RPMI8226 (cell line): ENCODE results near the gene PTPRK.
A peak's percentile ranks its signal among the peaks of the same experiment; 100 is the strongest.
"Not testable (repeated sequence)": the region's sequence is repeated elsewhere in the genome, so short reads cannot be mapped to it uniquely, and the experiment has no call there.

Experiments used
- DNase-seq: peaks from one replicate; pipeline ENCODE4 v3.0.0-alpha.2; 2015

The PTPRK gene

DNA sequence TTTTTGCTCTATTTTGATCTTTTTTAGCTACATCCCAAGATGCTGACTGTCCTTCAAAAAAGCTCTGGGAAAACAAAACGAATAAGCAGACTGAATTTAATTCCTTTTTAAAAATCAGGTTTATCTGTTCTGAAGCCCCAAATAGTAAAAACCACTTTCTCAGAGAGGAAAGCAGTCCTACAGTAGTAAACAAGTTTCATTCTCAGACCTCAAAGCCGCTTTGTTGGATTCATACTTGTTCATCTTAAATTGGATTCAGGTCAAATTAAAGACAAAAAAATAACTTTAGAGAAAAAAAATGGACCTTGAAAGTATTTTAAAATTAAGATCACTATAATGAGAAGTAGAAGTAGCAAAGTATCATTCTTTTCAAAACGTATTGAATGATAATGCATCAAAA is 523.5 kb downstream of the PTPRK start:
- no peak for DNase-seq

DNA sequence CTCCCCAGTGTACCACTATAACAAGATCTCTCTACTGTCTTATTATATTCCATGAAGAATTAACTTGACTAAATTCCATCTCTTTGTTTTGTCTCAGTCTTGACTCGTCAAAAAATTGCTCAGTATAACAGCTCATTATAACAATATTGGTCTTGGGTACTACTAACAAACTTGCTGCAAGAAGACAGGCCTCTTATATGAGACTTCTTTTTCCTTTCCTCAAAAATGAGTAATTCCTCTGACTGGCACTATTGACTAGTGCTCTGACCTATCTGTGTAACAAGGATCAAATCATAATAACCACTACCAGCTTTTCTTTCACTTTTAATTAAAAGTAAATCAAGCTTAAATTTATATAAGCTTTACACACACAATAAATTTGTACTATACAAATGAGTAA is 528.3 kb downstream of the PTPRK start:
- DNase-seq = no peak

DNA sequence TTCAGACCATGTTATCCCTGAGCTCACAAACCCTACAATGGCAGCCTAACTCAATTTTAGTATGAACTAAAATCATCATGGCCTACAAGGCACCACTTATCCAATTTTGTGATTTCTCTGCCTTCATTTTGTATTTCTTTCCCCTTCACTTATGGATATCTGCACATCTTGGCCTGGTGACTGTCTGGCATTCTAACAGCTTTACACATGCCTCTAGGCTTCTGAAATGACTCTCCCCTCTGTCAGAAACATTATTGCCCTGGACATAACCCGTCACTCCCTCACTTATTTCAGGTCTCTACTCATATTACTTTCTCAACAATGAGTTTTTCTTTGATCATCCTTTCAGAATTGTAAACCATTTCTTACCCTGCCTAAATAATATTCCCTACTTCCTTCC is 530.3 kb downstream of the PTPRK start:
- DNase-seq = no peak

DNA sequence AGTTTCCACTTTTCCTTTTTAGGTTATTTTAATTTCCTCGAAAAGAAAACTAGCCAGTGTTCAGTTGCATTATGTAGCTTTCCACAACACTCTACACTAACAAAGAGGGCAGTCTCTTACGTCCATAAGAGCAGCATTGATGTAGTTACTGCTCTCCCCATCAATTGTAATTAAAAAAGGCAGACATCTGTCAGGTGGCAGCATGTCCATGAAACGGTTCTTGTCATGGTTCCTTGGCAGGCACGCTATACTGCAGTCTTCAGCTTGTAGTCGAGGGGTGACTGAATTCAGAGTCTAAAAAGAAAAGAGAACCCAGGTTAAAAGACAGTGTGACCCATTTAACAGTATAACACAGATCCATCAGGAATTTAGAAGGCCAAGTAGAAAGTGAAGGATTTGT is 539.4 kb downstream of the PTPRK start:
- no peak for DNase-seq

DNA sequence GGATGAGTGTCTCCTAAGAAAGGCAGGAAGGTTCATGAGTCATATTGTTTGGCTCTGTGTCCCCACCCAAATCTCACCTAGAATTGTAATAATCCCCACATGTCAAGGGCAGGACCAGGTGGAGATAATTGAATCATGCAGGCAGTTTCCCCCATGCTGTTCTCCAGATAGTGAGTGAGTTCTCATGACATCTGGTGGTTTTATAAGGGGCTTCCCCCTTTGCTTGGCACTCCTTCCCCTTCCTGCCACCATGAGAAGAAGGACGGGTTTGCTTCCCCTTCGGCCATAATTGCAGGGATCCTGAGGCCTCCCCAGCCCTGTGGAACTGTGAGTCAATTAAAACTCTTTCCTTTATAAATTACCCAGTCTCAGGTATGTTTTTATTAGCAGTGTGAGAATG is 542.2 kb downstream of the PTPRK start:
- not testable (repeated sequence) for DNase-seq

DNA sequence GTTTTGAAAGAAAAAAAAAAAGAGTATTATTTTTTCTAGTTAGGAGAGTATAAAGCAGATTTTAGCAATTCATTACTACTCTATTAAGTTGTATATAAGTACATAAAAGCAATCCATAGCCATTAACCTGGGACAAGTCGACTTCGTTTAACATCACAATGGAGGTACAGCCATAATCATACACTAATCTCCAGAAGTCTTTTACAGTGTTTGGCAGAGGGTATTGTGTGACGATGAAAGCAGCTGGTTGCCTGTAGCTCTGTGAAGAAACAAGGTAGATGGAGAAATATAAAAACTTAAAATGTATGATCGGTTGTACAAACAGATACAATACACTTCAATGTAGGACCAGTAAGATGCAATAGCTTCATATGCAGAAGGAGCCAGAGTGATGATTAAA is 543.6 kb downstream of the PTPRK start:
- no peak for DNase-seq

DNA sequence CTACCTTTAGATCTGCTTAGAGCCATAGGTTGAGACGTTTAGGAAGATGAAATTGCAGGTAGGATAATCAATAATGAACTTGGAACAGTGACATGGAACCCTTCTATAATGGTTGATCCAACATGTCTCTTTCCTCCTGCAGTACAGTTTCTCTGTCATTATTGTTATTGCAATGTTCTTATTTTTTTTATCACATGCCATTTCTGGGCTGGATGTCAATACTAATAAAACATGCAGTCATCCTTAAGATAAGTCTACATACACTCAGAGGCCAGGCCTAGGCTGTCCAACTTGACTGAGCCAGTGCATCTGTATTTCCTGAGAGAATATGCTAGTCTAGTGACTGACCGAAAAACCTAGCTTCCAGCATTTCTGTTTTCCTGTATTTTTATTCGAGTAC is 544.3 kb downstream of the PTPRK start:
- DNase-seq = no peak

DNA sequence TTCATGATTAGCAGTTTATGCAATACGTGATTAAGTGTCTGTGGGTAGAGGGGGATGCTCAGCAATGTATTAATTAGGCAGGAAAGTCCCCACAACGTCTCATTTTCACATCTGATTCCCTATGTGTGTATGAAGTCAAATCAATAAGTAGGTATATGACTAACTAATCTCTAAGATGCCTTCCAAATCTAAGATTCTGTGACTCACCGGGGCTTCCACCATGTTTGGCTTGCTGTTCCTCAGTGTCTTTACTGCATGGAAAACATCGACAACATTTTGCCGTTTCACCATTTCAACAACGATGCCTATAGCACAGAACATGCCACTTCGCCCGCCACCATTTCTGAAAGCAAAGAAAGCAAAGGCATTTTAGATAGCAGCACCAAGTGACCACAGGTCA is 547.6 kb downstream of the PTPRK start:
- DNase-seq = no peak

DNA sequence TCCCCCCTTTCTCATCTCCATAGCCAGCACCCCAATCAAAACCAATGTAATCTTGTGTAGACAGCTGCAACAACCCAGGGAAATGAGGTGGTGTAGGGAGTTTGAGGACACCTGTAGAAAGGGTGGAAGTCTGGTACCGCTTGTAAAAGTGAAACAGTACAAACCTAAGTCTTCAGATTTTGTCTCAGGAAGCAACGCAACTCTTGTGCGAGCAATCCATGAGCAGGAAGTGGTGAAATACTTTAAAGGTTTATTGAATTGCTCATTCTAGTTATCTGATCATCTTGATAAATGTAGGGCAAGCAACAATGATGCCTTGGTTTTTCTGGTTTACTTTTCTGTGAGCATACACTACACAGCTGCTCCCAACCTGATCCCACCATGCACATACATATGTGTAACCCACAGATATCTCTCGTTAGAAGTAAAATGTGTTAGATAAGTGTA is 548.4 kb downstream of the PTPRK start:
- DNase-seq = no peak

DNA sequence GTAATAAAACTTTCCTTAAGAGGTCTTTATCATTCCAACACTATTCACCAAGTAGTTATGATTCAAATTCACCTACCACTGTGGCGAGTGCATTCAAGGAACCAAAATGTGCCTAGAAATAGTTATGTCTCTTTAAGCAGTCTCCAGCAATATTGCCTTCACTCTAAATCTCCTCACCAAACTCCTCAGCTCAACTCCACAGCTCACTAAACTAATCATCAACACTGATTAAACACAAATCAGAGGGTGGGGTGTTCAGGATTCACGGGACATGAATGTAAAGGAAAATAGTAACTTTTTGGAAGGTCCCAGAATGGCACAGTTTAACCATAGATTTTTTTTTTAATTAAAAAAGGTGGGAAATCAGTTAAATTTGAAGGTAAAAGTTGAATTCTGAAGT is 549.0 kb downstream of the PTPRK start:
- DNase-seq = no peak

DNA sequence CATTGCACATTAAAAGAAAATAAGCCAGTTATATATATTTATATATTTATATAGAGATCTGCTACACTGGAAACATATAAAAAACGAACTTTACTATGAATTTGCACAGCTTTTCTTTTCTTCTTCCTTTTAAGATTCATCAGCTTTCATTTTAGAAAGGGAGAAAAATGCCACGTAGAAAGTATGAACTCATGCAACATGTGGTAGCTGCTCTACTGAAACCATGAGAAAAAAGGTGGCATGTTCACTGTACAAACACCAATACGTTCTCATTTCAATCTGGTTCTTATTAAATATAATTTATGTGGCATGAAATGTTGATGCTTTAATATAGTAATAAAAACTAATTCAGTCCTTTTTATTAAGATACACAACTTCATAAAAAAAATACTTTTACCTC is 550.7 kb downstream of the PTPRK start:
- DNase-seq = no peak

DNA sequence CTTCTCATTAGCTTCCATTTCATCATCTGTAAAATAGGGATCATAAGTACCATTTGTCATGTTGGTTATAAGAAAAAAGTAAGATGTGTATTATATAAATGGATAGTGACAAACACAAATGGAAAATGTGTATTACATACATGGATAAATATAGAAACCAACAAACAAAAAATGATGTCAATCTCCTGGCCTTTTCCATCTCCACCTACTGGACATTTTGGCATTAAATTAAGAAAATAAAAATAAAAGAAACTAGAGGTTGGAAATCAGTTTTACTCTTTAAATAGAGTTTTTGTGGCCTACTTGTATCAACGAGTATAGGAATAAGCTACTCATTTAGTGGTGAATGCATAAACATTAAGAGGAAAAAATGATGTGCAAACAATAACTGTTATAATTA is 552.0 kb downstream of the PTPRK start:
- no peak for DNase-seq

DNA sequence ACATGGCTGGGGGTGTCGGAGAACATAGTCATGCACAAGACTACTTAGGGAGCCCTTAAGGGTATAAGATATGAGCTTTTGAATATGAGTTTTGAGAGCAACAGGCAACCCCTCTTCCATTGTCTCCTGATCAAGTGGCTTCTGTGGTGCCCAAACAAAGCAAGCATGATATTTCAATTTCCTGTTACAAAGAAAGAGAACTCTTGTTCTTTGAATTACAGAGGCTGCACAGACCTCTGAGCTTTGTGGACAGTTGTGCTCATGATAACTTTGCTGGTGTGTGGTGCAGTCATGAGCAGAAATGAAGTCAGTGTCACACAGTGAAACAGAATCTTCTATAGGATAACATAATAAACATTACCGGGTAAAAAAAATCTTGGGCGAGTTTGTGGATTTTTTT is 552.7 kb downstream of the PTPRK start:
- DNase-seq = no peak

DNA sequence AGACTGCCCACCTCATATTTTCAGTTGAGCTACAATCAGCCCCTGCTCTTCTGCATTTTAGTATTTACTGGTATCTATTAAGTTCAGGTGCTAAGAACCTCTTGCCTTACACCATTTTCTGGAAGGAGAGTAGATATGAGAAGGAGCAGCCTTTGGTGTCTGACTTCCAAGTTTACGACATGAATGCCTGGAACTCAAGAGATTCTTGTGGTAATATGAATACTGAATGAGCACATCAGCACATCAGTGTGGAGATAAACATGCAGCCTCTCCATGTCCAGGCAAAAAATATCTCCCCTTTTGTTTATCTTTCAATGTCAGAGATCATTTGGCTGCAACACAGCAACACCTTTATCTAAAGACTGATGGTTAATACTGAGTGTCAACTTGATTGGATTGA is 553.8 kb downstream of the PTPRK start:
- DNase-seq = no peak

DNA sequence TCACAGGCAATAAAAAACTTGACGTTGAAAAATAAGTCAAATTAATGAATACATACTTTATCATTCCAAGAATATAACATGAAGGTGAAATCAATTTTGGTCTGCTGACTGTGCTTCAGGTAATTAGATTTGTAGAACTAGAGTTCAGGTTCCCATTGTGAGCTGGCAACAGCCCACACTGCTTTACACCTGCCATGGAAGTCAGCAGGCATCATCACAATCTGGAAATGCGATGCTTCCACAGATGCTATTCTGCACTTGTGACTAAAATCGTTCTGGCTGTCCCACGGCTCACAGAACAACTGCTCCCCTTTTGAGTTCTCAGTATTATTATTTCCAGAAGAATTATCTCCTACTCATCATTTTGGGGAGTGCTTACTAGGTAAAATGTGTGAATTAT is 556.9 kb downstream of the PTPRK start:
- DNase-seq = no peak

DNA sequence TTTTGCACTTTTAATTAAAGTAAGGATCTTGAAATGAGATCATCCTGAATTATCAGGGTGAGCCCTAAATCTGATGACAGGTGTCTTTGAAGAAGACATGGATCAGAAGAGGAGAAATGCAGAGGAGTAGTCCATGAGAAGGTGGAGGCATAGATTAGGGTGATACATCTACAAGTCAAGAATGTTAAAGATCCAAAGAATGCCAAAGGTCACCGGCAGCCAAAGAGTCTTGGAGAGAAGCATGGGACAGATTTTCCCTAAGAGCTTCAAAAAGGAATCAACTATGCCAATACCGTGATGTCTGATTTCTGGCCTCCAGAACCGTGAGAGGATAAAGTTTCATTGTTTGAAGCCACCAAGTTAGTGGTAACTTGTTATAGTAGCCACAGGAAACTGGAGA is 560.5 kb downstream of the PTPRK start:
- no peak for DNase-seq

DNA sequence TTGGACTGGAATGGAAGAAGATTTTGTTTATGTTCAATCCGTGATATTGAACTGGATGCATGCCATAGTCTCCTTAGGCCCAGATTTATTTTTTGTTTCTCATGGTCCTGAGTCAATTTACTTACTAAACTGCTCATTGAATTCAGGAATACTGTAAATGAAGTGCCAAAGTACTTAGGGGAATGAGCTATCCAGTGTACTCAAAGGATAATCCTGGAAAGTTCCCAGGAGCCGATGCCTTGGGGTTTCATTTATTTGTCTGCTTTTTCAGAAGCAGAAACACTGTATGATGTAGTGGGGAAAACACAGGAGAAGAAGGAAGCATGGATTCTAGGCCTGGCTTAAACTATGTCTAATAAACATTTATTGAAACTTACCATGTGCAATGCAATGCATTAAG is 563.4 kb downstream of the PTPRK start:
- DNase-seq = no peak

DNA sequence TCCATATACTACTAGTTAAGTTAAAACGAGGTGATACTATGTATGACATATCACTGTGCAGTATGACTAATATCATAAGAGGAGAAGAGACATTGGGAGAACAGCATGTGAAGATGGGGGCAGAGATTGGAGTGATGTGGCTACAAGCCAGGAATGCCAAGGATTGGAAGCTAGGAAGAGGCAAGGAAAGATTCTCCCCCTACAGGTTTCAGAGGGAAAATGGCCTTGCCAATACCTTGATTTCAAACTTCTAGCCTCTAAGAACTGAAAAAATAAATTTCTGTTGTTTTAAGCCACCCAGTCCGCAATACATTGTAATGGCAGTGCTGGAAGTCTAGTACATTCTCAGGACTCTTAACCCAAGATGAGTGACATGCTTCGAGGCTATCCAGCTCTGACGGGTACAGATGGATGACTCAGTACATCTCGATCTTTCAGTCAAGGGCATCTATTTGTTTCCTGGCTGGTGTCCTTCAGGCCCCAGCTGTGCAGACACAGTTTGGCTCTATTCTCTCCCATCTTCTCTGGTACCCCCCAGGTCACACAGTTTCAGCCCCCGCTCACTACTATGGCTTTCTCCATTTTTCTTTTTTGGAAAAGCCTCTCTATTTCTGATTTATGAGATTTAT is 564.0 kb downstream of the PTPRK start:
- no peak for DNase-seq

DNA sequence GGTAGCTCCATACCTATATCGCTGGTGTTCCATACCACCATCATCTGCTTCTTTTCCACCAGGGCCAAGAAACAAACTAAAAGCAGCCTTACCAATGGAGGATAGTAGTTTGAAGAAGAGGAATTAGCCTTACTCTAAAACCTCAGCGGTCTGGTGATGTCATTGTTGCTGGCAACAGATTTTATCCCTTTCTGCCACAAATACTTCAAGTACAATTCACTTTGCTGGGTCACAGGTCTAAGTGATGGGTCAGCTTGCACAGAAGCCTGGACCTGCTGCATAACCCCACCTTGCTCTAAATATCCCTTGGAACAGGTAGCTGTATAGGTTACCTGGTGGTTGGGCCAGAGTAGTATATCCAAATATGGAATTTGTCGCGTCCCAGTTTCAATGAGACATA is 566.3 kb downstream of the PTPRK start:
- no peak for DNase-seq

DNA sequence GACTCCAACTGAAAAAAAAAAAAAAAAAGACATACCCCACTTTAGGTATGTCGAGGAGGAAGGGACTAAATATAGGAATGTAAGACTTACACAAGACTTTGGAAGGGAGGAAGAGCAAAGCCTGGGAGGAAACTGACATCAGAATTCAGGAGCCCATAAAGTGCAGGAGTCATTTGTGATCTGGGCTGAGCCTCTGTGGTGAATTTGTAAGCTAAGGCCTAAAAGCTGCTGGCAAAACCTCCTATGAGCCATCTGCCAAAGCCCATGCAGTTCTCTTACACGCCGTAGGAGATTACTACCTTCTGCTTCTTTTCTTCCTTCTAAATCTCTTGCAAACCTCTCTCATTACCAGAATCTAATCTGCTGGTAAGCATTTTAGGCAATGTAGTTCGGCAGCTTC is 567.6 kb downstream of the PTPRK start:
- no peak for DNase-seq

DNA sequence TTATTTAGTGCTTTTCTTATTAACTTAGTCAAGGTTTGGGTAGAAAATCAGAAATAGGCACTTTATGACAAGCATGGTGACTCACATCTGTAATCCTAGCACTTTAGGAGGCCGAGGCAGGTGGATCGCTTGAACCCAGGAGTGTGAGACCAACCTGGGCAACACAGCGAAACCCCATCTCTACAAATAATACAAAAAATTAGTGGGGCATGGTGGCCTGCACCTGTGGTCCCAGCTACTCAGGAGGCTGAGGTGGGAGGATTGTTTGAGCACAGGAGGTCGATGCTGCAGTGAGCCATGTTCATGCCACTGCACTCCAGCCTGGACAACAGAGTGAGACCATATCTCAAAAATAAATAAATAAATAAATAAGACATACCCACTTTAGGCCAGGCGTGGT is 568.2 kb downstream of the PTPRK start:
- no peak for DNase-seq

DNA sequence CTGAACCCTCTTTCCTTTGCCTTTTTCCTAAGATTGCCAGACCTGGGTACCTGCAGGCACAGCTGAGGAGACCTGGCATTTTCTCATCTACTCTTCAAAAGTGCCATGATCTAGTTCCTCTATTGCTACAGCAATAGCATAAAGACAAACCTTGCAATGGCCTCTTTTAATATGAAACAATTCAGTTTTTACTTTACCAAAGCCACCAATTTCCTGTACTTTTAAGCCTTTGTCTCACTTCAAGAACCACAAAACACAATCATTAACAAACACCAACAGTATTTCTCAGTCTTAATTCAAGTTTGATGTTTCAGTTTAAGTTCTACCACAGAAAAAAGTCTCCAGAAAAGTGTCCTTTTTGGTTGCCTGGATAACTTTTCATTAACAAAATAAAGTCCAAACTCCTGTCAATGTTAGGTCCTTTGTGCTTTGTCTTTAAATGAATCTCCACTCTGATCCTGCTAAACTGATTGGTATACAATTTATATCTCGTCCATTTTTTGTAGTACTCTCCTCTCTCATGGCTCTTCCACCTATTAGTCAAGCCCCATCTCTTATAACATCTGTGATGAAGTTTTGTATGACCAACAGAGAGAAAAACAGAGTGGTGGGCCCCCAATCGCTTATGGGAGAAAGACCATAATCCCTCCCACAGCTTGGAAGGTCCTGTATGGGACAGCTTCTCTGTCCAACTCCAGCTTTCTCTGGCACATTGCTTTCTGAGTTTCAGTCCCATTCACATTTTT is 569.1 kb downstream of the PTPRK start:
- no peak for DNase-seq

DNA sequence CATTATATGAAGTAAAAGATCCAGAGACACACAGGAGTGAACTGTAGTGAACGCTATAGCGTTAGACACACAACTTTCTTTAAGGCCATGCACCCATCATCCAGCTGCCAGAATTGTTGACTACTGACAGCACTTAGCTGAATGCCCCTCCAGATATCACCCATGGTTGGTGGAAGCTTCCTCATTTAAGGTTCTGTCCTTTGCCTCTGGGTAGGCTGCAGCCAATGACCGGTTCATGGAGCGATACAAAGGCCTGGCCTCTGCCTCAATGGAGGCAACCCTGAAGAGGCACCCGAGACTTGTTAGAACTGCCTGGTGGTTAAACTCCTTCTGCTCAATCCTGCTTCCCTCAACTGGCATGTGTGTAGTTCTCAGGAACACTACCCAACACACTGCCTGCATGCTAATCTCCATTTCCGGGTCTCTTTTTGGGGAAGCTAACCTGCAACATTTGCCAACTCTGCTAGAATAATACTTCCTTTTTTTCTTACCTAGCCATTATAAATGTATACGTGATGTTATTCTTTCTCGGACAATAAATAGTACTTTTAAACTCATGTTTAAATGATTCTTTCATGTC is 569.7 kb downstream of the PTPRK start:
- peak; percentile 15 for DNase-seq

DNA sequence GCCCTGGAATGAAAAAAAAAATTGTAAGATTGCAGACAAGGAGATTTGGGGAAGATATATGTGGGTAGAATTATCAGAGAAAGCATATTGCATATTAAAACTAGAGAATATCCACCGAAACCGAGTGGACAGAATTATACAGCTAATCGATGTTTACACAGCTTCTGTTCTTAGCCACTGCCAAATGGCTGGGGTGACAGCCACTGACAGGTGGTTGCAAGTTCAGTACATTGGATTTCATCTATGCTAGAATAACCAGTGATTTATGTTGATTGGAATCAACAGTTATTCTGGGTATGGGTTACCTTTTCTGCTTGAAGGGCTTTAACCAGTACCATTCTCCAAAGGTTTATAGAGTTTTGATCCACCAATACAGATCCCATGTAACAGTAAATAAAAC is 571.1 kb downstream of the PTPRK start:
- DNase-seq = no peak

DNA sequence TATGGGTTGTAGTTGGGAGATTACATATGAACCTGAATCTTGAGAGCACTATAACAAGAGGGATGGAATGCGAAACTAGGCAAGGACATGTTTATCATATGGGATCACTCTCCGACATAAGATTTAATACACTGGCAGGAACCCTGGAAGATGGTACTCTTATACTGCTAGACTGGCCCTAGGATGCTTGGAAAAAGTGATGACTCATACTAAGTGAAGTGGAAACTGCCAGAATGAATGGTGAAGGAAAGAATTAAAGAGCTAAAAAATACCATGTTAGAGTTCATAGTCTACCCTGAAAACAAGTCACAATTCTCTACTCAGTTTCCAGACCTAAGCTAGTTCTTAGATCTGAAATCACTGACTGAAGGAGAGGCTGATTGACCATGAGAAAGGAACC is 574.0 kb downstream of the PTPRK start:
- DNase-seq = no peak
